GM12878 (cell line): ENCODE data around the gene ATP10D. TPM values are rescaled to one million over a fixed set of nuclear protein-coding genes. Genes with fewer than 3 reads are reported as not detected.

ENCODE experiments used
- ATAC-seq: fragments of 200-7000 bp; cut with Tn5 transposase; 3 replicates; pipeline ENCODE4 v1.9.1; 2020; ENCODE audit warnings: mild to moderate bottlenecking, moderate library complexity
- BruUV-seq: library from RNA; stranded (reverse); fragments of 400-500 nt; replicated peaks from 2 replicates; lab custom pipeline; 2021; lab: Mats Ljungman, UMichigan
- CTCF ChIA-PET: fragments of 300-600 bp; sonication (Branson Sonifier 250); formaldehyde crosslinking; extraction: SDS; loops from one replicate; lab custom pipeline; 2021; ENCODE audit warnings: inconsistent platforms; lab: Yijun Ruan, JAX
- POLR2A ChIA-PET: fragments of 350-600 bp; formaldehyde crosslinking; extraction: SDS; loops from one replicate; lab custom pipeline; 2021; ENCODE audit warnings: inconsistent platforms; lab: Charles Lee
- RAD21 ChIA-PET: fragments of 300-600 bp; sonication (Branson Sonifier 250); formaldehyde crosslinking; loops from one replicate; lab custom pipeline; 2023; ENCODE audit warnings: antibody characterized with exemption; ENCODE audit not compliant: unreplicated experiment; lab: Charles Lee
- SMC1A ChIA-PET: fragments of 300-600 bp; sonication (Branson Sonifier 250); formaldehyde crosslinking; loops from one replicate; lab custom pipeline; 2023; ENCODE audit not compliant: unreplicated experiment, uncharacterized antibody; lab: Charles Lee
- DNase-seq: peaks from one replicate; pipeline ENCODE4 v3.0.0-alpha.2; 2011; ENCODE audit warnings: low read depth, low spot score
- FAIRE-seq: peaks from 3 replicates; lab custom pipeline; 2011; peaks lifted over from hg19 to GRCh38; lab: Jason Lieb, UNC
- H2AFZ ChIP-seq: 2 replicates; pipeline ENCODE4 v1.6.0; 2011; ENCODE audit warnings: low read depth, low read length, control low read depth; ENCODE audit not compliant: control insufficient read depth
- H3K27ac ChIP-seq: 2 replicates; pipeline ENCODE4 v1.5.1; 2011; ENCODE audit warnings: control low read depth; ENCODE audit not compliant: control insufficient read depth, insufficient read depth
- H3K27me3 ChIP-seq, 2 experiments: replicated peaks in 1 of 2; 2 replicates each; pipeline versions ENCODE4 v1.6.0 to v1.6.1; 2011; ENCODE audit warnings: low read length in 1 of 2; ENCODE audit not compliant: control insufficient read depth in 2 of 2, insufficient read depth in 2 of 2
- H3K36me3 ChIP-seq, 2 experiments: 2 replicates each; pipeline ENCODE4 v1.5.1; 2011; ENCODE audit warnings: low read length in 1 of 2; ENCODE audit not compliant: control insufficient read depth in 2 of 2, insufficient read depth in 2 of 2
- H3K4me1 ChIP-seq: 2 replicates; pipeline ENCODE4 v1.6.1; 2011; ENCODE audit warnings: mild to moderate bottlenecking, low read length, moderate library complexity, mixed read lengths; ENCODE audit not compliant: control insufficient read depth, insufficient read depth
- H3K4me2 ChIP-seq: 2 replicates; pipeline ENCODE4 v1.6.0; 2011; ENCODE audit warnings: control low read depth; ENCODE audit not compliant: control insufficient read depth, insufficient read depth
- H3K4me3 ChIP-seq: fragments of 200-600 bp; sonication (generic); 2 replicates; pipeline ENCODE4 v1.5.1; 2016
- H3K79me2 ChIP-seq: 2 replicates; pipeline ENCODE4 v1.6.0; 2011; ENCODE audit warnings: low read length; ENCODE audit not compliant: control insufficient read depth, insufficient read depth
- H3K9ac ChIP-seq: 2 replicates; pipeline ENCODE4 v1.8.0; 2011; ENCODE audit warnings: low read length, control low read depth, mixed read lengths; ENCODE audit not compliant: control insufficient read depth, insufficient read depth
- H3K9me3 ChIP-seq: replicated peaks from 3 replicates; pipeline ENCODE4 v1.5.1; 2011; ENCODE audit warnings: mild to moderate bottlenecking, low read length; ENCODE audit not compliant: control insufficient read depth, insufficient read depth
- H4K20me1 ChIP-seq: 2 replicates; pipeline ENCODE4 v1.6.0; 2011; ENCODE audit not compliant: control insufficient read depth, insufficient read depth
- BCL11A ChIP-seq: IDR thresholded peaks from 2 replicates; pipeline ENCODE4 v1.6.1; 2011; ENCODE audit warnings: low read depth, low read length
- DPF2 ChIP-seq: fragments of 450-650 bp; IDR thresholded peaks from 2 replicates; pipeline ENCODE4 v1.6.1; 2017; ENCODE audit warnings: mild to moderate bottlenecking
- KAT2A ChIP-seq: conservative IDR thresholded peaks from 2 replicates; pipeline ENCODE4 v1.6.1; 2011; ENCODE audit warnings: low read depth, low read length; ENCODE audit not compliant: control insufficient read depth
- RAD51 ChIP-seq: fragments of 450-650 bp; IDR thresholded peaks from 2 replicates; pipeline ENCODE4 v1.6.1; 2016; ENCODE audit warnings: moderate library complexity, mild to moderate bottlenecking, inconsistent platforms
- SRF ChIP-seq, 2 experiments: IDR thresholded peaks; 2 replicates each; pipeline ENCODE4 v1.6.1; 2011; ENCODE audit warnings: low read depth in 2 of 2, low read length in 2 of 2, mild to moderate bottlenecking in 1 of 2, moderate library complexity in 1 of 2
- SUZ12 ChIP-seq: fragments of 200-600 bp; sonication (generic); IDR thresholded peaks from one replicate; pipeline ENCODE4 v1.6.1; 2018; ENCODE audit warnings: antibody characterized with exemption, mild to moderate bottlenecking; ENCODE audit not compliant: unreplicated experiment
- YBX1 ChIP-seq: fragments of 450-650 bp; IDR thresholded peaks from 2 replicates; pipeline ENCODE4 v1.6.1; 2016; ENCODE audit warnings: antibody characterized with exemption
- ZSCAN29 ChIP-seq: fragments of 450-650 bp; IDR thresholded peaks from 2 replicates; pipeline ENCODE4 v1.6.1; 2017; ENCODE audit warnings: mild to moderate bottlenecking, moderate library complexity
- WGBS: methylation state at CpG from one replicate; pipeline ENCODE4 v1.1.6; 2016; ENCODE audit warnings: low lambda C conversion rate; ENCODE audit not compliant: insufficient replicate concordance, insufficient coverage; ENCODE audit errors: missing lambda C conversion rate; 5-methylcytosine and 5-hydroxymethylcytosine counted together
- in situ Hi-C: fragments of 300-500 bp; cut with MboI; formaldehyde crosslinking; loops from 9 replicates; pipeline ENCODE4 v1.14.3; 2018; ENCODE audit warnings: mixed read lengths
- intact Hi-C: fragments of 100-400 bp; cut with micrococcal nuclease; formaldehyde crosslinking; loops from one replicate; pipeline ENCODE4 v1.14.2; 2022; ENCODE audit not compliant: unreplicated experiment
- polyA plus RNA-seq, 11 experiments: library from polyadenylated mRNA; depleted of rRNA in 4 of 11; unstranded in 6 of 11; stranded (reverse) in 5 of 11; fragments of >200 nt; fragmentation: Nextera tagmentation in 4 of 11; fragmentation: Illumina TruSeq in 1 of 11; extraction: Ambion mirVana in 4 of 11; extraction: Trizol in 1 of 11; gene quantifications; 1 replicate in 1 of 11; 2 replicates in 10 of 11; pipeline versions ENCODE4 v1.2.1 to v1.2.3, GENCODE V29; 2011 to 2016; ENCODE audit warnings: inconsistent platforms in 2 of 11, missing spikeins in 2 of 11, low read depth in 1 of 11
- total RNA-seq, 4 experiments: library from RNA; depleted of rRNA in 3 of 4; stranded (reverse); fragments of >200 nt in 3 of 4; fragmentation: Illumina TruSeq in 1 of 4; extraction: Trizol in 1 of 4; gene quantifications; 2 replicates each; pipeline versions ENCODE4 v1.2.1 to v1.2.3, GENCODE V29; 2013 to 2021

The ATP10D gene
- total and polyA plus RNA-seq, 10 of the 15 experiments (the other 5 are each of a cell fraction or from before 2014, with no cell fraction given) = 10.2 to 50.3 (median 19.1) TPM

- no peak for TF ChIP-seq YBX1
- TF ChIP-seq, all 136 proteins: peak for 0
Measured at GRCh38 chr4:47606482-47606881, 121.4 kb downstream of the ATP10D start (continued).

GRCh38 chr4:47612116-47613023 is 127.3 kb downstream of the ATP10D start:
- H4K20me1 ChIP-seq = no peaks in the 10 kb centered on the region
- no TSS peak for BruUV-seq
- CTCF ChIA-PET = no interaction called here
- FAIRE-seq = no peak
- no peak overlapping the region for H3K4me3 ChIP-seq
- no peak for ATAC-seq
- intact Hi-C loops (no loop called here), in situ Hi-C loops (no loop called here)
- no peaks in the 10 kb centered on the region for H3K4me1 ChIP-seq
- H3K27me3 ChIP-seq = no peaks in the 10 kb centered on the region
- SMC1A ChIA-PET = interaction anchor here (0.7 kb wide), 1 partner anchor 171 kb away, joined by 3 read pairs; no protein-coding TSS in a partner anchor
- WGBS = 44% methylated on average over 4 of the region's 4 CpGs
- H3K36me3 ChIP-seq = no peaks in the 10 kb centered on the region
- no peak overlapping the region for H3K27ac ChIP-seq
- RAD21 ChIA-PET = no interaction called here
- DNase-seq = no peak
- POLR2A ChIA-PET = no interaction called here
- H3K79me2 ChIP-seq = no peaks in the 10 kb centered on the region
- no peak overlapping the region for H3K4me2 ChIP-seq
- H3K9me3 ChIP-seq = no peaks in the 10 kb centered on the region
- no peak overlapping the region for H3K9ac ChIP-seq
- TF ChIP-seq SUZ12 (no peak), DPF2 (no peak), YBX1 (no peak), ZSCAN29 (no peak), RAD51 (no peak), KAT2A (no peak), SRF (IDR thresholded peaks at IDR 0.05; ENCODE audit: low read depth in 2 of 2, low read length in 2 of 2) (no peak), BCL11A (no peak)
- no peak overlapping the region for H2AFZ ChIP-seq
